ENCODE data around the gene ANKRD13A. TPM values are rescaled to one million over a fixed set of nuclear protein-coding genes. Genes with fewer than 3 reads are reported as not detected.
A peak's percentile ranks its signal among the peaks of the same experiment; 100 is the strongest.

The ANKRD13A gene
- polyA plus RNA-seq, 1 experiment = 268 TPM

DNA sequence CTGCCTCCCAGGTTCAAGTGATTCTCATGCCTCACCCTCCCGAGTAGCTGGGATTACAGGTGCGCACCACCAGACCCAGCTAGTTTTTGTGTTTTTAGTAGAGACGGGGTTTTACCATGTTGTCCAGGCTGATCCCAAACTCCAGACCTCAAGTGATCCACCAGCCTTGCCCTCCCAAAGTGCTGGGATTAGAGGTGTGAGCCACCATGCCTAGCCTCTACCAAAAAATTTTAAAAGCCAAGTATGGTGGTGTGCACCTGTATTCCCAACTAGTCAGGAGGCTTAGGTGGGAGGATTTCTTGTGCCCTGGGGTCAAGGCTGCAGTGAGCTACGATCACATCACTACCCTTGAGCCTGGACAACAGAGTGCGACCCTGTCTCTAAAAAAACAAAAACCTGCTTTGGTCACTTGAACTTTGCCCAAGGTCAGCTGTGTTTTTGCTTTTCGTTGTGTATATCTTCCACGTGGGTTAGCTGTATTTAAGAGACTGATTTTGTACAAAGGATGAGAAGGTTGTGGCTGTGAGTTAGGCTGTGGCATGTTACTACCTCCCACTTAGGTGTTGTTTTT, 36.4 kb downstream of the ANKRD13A start:
- CTCF ChIA-PET = interaction anchor here (0.9 to 4.0 kb wide), 2 partner anchors 12 to 34 kb away, joined by 3 to 14 read pairs; no protein-coding TSS in a partner anchor
- peaks cover 20% of the 10 kb centered on the region for H3K36me3 ChIP-seq (ENCODE audit: control insufficient read depth, insufficient read depth, low read length)
- TF ChIP-seq, protein P1, sequence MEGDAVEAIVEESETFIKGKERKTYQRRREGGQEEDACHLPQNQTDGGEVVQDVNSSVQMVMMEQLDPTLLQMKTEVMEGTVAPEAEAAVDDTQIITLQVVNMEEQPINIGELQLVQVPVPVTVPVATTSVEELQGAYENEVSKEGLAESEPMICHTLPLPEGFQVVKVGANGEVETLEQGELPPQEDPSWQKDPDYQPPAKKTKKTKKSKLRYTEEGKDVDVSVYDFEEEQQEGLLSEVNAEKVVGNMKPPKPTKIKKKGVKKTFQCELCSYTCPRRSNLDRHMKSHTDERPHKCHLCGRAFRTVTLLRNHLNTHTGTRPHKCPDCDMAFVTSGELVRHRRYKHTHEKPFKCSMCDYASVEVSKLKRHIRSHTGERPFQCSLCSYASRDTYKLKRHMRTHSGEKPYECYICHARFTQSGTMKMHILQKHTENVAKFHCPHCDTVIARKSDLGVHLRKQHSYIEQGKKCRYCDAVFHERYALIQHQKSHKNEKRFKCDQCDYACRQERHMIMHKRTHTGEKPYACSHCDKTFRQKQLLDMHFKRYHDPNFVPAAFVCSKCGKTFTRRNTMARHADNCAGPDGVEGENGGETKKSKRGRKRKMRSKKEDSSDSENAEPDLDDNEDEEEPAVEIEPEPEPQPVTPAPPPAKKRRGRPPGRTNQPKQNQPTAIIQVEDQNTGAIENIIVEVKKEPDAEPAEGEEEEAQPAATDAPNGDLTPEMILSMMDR (IDR thresholded peaks at IDR 0.05; ENCODE audit: insufficient read depth, low read depth, low read length) = no peak

DNA sequence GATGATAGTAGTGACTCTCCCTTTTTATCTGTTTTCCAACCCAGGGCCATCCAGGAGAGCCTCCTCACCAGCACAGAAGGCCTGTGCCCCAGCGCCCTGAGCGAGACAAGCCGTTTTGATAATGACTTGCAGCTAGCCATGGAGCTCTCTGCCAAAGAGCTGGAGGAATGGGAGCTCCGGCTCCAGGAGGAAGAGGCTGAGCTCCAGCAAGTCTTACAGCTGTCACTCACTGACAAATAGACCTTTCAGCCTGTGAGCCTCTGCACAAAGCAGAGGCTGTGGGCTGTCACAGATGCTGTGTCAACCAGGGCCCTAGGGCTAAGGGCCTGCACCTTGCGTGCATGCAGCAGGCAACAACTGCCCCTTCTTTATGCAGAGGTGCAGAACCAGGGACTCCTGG, 38.1 kb downstream of the ANKRD13A start:
- CTCF ChIA-PET = interaction anchor here (2.2 to 4.0 kb wide), 2 partner anchors 8 to 14 kb away, joined by 6 to 14 read pairs; no protein-coding TSS in a partner anchor
- DNase-seq (ENCODE audit: low read depth) = no peak
- H3K4me3 ChIP-seq (ENCODE audit: low read depth, low read length) = no peak overlapping the region
- POLR2A ChIA-PET = no interaction called here
- H3K27me3 ChIP-seq (ENCODE audit: control insufficient read depth, insufficient read depth, low read length) = no peaks in the 10 kb centered on the region
- peaks cover 25% of the 10 kb centered on the region for H3K36me3 ChIP-seq (ENCODE audit: control insufficient read depth, insufficient read depth, low read length)
- TF ChIP-seq, protein P1 (IDR thresholded peaks at IDR 0.05; ENCODE audit: insufficient read depth, low read depth, low read length) = no peak

More for the DNA sequence above, 36.4 kb downstream of the ANKRD13A start:
- Histone ChIP-seq H3K4me3 (ENCODE audit: low read depth, low read length) (no peak overlapping the region), H3K27me3 (ENCODE audit: control insufficient read depth, insufficient read depth, low read length) (no peaks in the 10 kb centered on the region)
- DNase-seq (ENCODE audit: low read depth) = no peak
- POLR2A ChIA-PET = no interaction called here

DNA sequence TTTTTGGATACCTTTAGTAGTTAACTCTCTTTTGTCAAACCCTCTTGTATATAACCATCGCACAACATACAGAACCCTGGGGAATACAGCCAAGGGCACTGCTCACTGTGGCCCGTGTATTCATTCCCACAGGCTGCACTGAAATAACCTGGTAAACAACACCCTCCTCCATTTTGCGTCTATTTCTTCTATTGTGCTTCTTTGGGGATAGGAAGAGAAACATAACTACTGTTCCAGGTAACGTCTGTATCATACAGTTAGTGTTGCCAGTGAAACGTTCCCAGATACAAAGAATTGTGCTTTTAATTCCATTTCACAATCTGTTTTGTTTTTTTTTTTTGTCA, 39.5 kb downstream of the ANKRD13A start:
- Histone ChIP-seq H3K27me3 (ENCODE audit: control insufficient read depth, insufficient read depth, low read length) (no peaks in the 10 kb centered on the region), H3K4me3 (ENCODE audit: low read depth, low read length) (no peak overlapping the region), H3K36me3 (ENCODE audit: control insufficient read depth, insufficient read depth, low read length) (peaks cover 25% of the 10 kb centered on the region)
- TF ChIP-seq, protein P1 (IDR thresholded peaks at IDR 0.05; ENCODE audit: insufficient read depth, low read depth, low read length) = no peak
- no peak for DNase-seq (ENCODE audit: low read depth)
- ChIA-PET CTCF (interaction anchor here (2.2 to 4.0 kb wide), 2 partner anchors 9 to 15 kb away, joined by 6 to 14 read pairs; no protein-coding TSS in a partner anchor), POLR2A (interaction anchor here (0.6 to 0.7 kb wide), 2 partner anchors 15 to 429 kb away, joined by 3 read pairs; partner anchors contain the start of gene GPN3)

DNA sequence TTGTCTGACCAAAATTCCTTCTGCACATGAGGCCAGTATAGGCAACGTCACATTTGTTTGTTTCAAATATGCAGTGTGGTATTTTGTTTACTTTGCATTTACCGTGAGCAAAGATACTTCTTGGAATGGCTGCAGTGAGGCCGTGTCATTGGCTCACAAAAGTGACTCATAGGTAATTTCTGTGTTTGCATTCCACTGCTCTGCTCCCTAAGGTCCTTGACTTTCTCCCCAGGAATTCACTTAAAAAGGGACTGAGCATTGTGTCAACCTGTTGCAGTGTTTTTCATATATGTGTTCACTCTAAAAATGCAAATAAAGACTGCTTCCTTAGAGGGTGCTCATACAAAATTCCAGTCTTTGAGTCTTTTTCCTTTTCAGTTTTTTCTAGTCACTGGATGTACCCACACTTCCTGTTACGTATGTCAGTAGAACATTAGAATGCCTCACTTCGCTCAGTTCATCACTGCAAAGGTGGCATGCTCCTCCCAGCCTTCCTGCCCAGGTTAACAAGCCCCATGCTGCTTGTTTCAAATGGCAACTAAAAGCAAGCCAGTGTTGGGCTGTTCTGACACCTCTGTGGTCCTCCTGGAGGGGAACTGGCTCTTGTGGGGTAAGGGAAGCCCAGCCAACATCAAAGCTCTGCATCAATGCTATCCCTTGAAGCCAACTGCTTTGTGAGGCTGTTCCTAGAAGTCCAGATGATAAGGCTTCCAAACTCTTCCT, 40.0 kb downstream of the ANKRD13A start:
- TF ChIP-seq, protein P1 (IDR thresholded peaks at IDR 0.05; ENCODE audit: insufficient read depth, low read depth, low read length) = no peak
- Histone ChIP-seq H3K4me3 (ENCODE audit: low read depth, low read length) (no peak overlapping the region), H3K27me3 (ENCODE audit: control insufficient read depth, insufficient read depth, low read length) (no peaks in the 10 kb centered on the region), H3K36me3 (ENCODE audit: control insufficient read depth, insufficient read depth, low read length) (peaks cover 23% of the 10 kb centered on the region)
- ChIA-PET CTCF (interaction anchor here (0.9 kb wide), 1 partner anchor 15 kb away, joined by 3 read pairs; no protein-coding TSS in a partner anchor), POLR2A (no interaction called here)
- DNase-seq (ENCODE audit: low read depth) = peak; percentile 89

DNA sequence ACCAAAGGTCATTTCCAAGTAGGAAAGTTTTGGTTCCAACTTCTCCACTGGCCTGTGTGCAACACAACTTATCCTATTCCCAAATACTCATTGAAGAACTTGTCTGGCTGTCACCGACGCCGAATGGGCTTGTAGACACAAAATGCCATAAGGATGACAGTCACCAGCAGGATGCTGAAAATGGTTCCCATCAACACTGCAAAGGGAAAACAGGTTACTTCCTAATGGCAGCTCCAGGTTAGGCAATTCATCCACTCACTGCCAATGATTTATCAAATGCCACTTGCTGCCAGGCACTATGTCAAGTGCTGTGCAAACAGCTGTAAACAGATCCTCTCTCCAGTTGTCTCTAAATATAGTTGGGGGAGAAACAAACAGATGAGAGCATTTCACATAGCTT, 43.0 kb downstream of the ANKRD13A start:
- Histone ChIP-seq H3K36me3 (ENCODE audit: control insufficient read depth, insufficient read depth, low read length) (peaks cover 13% of the 10 kb centered on the region), H3K27me3 (ENCODE audit: control insufficient read depth, insufficient read depth, low read length) (no peaks in the 10 kb centered on the region), H3K4me3 (ENCODE audit: low read depth, low read length) (no peak overlapping the region)
- no peak for DNase-seq (ENCODE audit: low read depth)
- ChIA-PET POLR2A (no interaction called here), CTCF (interaction anchor here (0.7 to 2.1 kb wide), 4 partner anchors 13 to 443 kb away, joined by 3 to 6 read pairs (median 3); no protein-coding TSS in a partner anchor)
- TF ChIP-seq, protein P1 (IDR thresholded peaks at IDR 0.05; ENCODE audit: insufficient read depth, low read depth, low read length) = no peak

Measured in BJ (cell line).